Measurements from ENCODE around the gene GALNT6.
"Not testable (repeated sequence)": the region's sequence is repeated elsewhere in the genome, so short reads cannot be mapped to it uniquely, and the experiment has no call there.

Gene GALNT6

DNA sequence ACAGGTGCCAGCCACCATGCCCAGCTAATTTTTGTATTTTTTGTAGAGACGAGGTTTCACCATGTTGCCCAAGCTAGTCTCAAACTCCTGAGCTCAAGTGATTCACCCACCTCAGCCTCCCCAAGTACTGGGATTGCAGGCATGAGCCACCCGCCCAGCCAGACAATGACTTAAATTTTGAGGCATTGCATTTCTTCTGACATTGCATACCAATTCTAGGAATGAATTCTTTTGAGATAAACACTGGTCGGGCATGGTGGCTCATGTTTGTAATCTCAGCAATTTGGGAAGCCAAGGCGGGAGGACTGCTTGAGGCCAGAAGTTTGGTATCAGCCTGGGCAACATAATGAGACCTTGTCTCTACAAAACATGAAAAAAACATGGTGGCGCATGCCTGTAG lies 42.2 kb downstream of the GALNT6 start:
- no peak for DNase-seq

DNA sequence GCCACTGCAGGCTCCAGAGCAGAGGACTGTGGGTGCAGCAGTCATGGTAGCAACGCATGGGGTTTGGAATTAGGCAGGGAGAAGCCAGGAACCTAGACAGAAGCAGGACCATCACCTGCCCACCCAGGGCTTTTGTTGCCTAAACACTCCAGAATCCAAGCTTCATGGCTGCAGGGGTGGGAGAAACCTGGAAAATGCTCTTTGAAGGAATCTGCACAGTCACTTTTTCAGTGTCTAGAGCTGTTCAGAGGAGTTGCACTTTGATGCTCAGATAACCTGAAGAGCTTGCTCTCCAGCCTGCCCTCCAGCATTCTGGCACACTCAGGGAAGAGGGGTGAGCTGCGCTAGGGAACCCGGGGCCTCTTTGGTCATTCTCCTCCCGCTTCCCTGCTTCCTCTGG lies 43.1 kb downstream of the GALNT6 start:
- DNase-seq: no peak

DNA sequence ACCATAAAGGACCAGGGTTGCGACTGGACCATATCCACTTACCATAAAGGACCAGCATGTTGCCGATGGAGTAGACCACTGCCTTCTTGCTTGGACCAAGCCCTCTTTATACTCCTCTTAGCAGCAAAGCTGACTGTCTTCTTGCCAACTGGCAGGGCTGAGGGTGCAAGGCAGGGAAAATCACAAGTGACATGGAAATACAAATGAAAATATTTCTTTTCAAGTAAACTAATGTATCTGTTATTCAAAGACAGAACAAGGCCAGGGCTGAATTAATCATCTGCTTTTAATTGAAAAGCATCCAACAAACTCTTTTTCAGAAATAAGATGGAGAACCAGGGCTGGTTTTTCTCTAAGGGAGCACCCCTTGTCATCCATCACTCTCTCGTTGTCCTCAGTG lies 44.6 kb downstream of the GALNT6 start, which contains the start of gene CELA1:
Gene CELA1, minus strand, starts transcription at position 99 of the 400 bp plus-strand sequence. Its CDS starts 41 bp downstream, at position 58.
- DNase-seq: no peak

DNA sequence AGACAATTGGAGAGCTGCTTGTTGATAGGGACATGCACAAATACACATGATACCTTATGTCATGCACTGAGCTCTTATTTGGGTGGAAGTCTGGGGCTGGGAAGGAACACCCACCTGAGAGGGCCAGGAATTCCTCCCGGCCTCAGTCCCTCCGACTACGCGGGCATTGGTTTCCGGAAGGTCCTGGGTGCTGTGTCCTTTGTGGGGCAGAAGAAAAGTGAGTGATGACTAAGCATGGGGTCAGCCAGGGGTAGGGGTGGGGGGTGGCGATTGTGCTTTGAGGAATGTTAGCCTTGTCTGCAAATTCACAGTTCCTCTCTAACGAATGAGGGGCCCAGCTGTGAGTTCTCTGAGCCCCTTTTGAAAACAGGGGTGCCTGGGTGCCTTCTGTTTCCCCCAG lies 45.5 kb downstream of the GALNT6 start:
- no peak for DNase-seq

DNA sequence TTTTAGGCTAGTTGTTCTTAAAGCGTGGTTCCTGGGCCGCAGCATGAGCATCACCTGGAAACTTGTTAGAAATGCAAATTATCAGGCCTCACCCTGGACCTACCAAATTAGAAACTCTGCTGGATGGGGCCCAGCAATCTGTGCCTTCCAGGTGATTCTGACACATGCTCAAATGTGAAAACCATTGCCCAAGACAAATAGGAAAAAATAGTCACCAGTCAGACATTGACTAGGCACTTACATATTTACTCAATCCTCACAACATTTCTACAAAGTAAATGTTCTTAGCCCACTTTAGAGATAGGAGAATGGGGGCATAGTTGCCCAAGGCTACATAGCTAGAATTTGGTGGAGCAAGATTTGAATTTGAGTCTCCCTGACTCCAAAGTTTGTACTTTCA lies 48.0 kb downstream of the GALNT6 start:
- DNase-seq: no peak

DNA sequence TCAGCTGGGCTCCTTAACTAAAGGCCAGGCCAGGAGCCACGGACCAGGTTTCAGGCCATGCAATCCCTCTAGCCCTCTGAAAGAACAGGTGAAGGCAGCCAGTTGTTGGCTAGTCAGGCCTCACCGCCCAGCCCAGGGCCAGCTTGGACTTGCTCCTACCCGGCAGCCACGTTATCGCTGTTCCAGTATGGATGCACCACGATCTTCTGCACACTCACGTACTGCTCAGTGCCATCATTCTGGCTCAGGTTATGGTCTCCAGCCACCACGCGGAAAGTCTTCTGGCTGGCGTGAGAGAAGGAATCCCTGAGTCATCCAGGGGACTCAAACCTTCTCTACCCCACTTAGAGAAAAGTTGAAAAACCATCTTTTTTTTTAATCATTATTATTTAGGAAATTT lies 48.8 kb downstream of the GALNT6 start:
- no peak for DNase-seq

DNA sequence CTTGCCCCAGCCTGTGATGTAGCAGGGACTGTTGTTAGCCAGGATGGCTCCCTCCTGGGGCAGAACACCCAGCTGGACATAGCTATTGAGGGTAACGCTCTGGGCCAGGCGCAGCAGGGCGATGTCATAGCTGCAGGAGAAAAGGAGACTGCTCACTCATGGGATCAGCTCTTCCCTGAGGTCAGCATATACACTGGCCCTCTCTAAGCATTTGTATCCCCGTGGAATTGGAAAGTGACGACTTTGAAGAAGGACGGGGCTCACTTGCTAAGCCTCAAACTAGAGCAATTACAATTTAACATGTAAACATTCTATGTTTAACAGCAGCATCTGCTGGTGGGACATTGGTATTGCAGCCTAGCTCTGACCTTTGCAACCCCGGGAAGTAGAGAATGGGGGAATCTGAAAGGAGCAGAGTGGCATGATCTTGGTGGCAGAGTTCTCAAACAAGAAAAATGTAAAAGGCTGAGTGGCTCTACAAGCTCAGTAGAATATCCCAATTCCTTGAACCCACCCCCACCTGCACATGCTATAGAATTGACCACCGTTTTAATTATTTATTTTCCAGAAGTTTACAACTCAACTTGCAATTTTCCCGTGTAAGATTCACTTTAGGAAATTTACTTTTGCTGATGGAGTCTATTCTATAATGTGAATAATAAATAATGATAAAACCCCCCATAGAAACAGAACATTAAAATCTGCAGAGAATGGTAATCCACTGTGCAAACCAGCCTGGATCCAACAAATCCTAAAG lies 49.8 kb downstream of the GALNT6 start:
- DNase-seq: peak; percentile 79 to 83

DNA sequence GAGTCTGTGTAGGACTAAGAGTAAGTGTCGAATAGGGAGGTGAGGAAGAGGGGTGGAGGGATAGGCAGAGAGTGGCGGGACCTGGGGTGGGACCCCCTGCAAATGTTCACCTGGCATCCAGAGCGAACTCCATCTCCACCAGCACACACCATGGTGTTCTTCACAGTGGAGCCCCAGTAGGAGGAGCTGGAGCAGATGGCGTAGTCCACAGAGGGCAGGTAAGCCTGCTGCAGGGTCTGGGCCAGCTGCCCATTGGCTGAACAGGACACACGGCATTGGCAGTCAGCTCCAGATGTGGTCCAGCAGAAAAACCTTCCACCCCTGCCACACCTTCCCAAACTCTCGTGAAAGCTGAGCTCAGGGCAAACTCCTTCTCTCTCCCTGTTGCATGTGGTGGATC lies 51.5 kb downstream of the GALNT6 start:
- DNase-seq: no peak

DNA sequence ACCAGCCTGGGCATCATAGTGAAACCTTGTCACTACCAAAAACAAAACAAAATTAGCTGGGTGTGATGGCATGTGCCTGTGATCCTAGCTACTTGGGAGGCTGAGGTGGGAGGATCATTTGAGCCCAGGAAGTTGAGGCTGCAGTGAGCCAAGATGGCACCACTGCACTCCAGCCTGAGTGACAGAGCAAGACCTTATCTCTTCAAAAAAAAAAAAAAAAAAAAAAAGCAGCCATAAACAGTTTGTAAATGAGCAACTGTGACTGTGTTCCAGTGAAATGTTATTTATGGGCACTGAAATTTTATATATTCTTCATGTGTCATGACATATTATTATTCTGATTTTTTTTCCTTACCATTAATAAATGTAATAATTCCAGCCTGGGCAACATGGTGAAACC lies 53.9 kb downstream of the GALNT6 start:
- not testable (repeated sequence) for DNase-seq

DNA sequence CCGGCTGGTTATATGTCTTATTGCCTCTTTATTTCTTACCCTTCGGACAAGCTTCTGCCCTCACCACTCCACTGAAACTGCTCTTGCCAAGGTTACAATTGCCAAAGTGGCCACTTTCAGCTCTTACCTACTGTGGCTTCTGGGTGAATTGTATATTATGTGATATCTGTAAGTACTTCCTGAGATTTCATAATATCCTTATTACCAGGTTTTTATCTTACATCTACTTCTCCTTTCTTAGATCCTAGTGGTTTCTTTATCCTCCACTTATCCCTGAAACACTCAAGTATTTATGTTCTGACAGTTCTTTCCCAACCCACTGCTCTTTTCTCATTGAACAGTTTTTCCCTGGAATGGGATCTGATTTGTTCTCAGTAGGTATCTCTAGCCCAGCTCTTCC lies 55.3 kb downstream of the GALNT6 start:
- peak in 1 of 2 donors; percentile 53 for DNase-seq

DNA sequence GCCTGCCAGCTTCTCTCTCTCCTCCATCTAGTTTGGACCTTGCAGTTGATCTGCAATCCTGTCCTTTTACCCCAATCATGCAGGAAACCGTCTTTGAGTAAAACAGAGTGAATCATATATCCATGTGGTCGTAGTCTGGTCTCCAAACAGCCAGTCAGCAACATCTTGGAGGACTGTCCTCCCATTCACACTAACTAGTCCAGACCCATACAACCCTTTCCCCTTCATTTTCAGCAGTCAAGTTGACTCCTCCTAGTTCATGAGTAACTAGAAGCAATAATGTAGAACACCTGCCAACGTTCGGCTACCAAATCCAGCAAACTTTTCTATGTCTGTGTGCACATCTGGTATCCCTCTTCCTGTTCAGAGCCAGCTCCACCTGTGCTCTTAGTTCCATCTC lies 56.4 kb downstream of the GALNT6 start:
- no peak for DNase-seq

DNA sequence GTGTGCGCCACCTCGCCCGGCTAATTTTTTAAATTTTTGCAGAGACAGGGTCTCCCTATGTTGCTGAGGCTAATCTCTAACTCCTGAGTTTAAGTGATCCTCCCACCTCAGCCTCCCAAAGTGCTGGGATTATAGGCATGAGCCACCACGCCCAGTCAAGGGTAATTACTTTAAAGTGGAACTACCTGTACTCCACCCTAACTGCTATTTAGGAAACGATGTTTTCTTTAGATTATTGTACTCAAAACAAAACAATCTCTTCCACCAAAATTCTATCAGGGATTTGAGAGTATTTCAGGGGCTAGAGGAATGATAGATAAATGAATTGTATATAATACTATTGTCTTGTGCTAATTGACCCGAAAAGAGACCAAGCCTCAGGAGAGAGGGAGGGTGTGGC lies 57.7 kb downstream of the GALNT6 start:
- no peak for DNase-seq

DNA sequence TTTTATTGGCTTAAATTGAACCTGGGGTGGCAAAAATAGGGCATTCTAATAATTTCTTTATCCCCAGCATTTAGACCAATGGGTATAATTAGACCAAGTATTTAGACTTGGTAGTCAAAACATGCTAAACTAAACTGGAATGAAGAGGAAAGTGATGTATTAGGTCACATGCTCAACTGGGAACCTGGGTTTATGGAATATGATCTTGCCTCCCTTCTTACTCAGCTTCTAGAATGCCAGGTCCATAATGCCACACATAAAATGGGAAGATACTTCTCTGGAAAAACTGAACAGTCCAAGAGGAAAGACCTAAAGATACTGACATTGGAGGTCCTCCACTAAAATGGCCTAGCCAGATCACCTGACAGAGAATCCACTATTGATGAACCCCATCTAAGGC lies 61.0 kb downstream of the GALNT6 start:
- DNase-seq: no peak

DNA sequence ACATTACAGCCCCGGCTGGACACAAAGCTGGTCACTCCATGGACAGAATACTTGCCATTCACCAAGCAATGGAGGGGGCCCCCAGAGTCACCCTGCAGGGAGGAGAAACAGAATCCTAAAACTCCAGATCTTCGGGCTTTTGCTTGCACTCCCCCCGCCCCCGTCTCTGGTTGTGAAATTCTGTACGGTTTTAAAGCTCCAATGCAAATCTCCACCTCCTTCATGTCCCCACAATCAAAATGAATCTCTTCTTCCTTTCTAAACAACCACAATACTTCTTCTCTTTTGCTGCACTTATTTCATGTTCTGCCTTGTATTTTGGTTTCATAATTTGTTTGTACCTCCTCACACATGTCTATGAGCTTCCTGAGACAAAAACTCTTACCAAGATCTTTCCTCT lies 61.5 kb downstream of the GALNT6 start:
- DNase-seq: peak in 1 of 2 donors; percentile 27

DNA sequence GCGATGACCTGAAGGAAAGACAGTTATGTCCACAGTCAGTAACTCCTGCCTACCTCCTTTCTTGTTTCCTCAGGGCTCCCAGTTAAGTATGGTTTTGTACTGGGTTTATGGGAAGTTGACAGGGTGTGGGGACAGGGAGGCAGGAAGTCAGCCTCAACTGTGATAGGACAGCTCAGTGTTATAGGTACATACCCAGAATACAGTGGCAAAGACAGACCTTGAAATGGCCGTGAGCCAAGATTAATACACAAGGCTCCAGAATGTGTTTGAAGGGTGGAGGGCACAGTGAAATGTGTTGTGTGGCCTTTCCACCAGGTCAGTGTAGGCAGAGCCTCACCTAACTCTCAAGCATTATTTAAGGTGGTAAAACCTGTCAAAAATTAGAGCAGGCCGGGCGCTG lies 62.6 kb downstream of the GALNT6 start:
- no peak for DNase-seq

DNA sequence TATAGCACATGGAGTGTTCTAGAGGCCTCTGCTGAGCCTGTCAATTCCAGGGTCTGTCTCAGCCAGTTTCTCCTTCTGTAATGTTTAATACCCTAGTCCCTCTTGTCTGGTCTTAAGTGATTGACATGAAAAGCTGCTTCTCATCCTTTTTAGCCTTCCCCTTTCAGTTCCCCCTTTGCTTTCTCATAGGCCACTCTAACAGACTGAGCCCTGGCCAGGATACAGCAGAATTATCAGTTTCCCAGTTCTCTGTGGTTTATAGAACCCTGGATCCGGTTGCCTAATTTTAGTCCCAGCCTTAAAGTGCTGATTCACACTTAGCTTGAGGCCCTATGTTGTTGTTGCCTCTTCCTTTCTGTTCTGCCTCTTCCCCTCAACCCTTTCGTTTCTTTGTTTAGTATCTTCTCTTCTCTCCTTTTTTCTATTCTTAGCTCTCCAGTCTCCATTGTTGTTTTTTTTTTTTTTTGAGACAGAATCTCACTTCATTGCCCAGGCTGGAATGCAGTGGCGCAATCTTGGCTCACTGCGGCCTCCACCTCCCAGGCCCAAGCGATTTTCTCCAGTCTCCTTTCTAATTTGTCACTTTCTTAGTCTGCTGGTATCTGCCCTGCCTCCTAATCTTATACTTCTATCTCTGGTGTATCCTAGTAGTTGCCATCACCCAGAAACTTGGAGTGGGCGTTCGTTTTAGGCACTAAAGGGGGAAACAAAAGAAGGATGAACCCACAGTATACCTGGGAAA lies 64.3 kb downstream of the GALNT6 start:
- DNase-seq: peak; percentile 79 to 91

DNA sequence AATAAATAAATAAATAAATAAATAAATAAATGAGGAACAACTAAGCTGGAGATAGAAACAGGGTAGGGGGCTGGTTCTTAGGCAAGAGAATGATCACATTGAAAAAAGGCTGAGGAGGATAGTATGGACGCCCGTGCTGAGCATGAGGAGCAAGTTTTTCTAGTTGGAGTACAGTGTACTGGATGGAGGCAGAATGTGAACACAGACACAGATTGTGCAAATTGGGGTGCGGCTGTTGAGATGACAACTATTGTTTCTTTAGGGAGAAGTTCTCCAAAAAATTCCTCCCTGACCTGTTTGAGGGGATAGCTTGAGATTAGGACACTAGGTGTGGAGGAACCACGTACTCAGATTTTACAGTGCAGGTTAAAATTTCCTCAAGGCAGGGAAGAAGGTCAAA lies 66.3 kb downstream of the GALNT6 start:
- peak; percentile 32 to 66 for DNase-seq

DNA sequence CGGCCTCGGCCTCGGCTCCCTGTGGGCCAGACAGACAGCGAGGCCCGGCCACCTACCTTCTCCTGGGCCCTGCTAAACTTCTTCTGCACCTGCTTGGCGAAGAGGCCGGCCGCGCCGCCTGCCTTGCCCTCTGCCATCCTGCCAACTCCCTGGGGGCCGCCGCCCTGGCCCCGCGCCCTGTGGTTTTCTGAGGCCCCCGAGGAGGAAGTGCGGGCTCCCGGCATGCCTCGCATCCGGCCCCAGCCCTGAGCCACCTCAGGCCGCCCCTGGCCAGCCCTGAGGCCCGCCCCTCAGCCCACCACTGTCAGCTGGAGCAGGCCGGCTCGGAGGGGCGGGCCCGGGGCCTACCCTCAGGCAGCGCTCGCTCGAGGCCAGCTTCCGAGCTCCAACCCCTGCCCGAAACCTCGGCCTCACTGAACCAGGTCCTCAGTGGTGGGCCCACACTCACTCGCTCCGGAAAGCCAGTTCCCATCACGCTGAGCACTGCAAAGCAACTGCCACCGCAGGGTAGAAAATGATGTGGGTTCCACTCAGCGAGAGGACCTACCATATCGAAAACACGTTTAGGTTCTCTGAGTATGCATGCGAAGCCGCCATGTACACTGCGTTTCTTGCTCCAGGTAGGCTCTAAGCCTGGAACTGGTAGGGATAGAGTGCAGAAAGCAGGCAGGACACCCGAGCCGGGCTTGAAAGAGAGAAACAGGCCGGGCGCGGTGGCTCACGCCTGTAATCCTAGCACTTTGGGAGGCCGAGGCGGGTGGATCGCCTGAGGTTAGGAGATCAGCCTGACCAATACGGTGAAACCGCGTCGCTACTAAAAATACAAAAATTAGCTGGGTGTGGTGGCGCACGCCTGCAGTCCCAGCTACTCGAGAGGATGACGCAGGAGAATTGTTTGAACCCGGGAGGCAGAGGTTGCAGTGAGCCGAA lies 67.0 kb downstream of the GALNT6 start, which contains the start of gene BIN2:
Gene BIN2, minus strand, starts transcription at position 209 of the 930 bp plus-strand sequence. Its CDS starts 72 bp downstream, at position 137.
- DNase-seq: peak; percentile 56 to 73

DNA sequence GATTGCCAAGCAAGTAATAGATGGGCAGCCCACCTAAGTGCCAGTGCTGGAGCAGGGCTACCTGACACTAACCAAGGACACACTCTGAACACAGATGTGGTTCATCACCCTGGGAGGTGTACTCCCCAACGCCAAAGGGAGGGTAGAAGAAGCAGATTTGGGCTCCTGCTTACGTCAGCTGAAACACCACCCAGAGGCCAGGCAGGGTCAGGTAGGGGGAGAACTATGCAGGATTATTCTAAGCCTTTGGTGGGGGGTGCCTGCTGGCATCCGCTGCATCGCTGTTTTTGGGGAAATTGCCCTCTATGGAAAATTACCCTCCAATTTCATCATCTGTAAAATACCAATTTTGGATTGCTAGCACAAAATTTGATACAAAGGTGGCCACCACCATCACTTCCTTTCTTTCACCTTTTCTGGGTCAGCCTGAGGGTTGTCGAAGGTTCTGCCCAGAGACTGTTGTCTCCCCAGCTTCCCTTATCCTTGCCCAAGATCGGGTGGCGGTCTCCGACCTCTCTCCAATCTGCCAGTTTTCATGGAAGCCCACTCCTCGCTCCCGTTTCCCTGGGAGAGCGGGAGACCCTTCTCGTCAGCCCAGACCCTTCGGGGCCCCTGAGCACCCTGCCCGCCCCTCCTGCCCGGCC lies 67.8 kb downstream of the GALNT6 start:
- DNase-seq: peak in 1 of 2 donors; percentile 14

DNA sequence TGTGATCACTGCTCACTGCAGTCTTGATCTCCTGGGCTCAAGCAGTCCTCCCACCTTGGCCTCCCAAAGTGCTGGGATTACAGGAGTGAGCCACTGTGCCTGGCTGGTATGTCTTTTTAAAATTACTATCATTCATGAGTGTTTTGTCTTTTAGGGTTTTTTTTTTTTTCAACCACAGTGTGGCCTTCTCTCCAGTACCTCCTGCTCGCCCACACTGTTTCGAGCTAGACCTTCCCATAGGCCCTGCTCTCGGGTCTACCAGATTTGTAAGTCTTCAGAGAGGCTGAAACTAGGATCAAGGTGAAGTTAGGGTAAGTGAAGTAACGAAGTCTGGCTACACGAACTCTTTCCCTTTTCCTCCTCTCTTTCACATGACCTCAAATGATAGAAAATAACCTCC lies 68.8 kb downstream of the GALNT6 start:
- peak in 1 of 2 donors; percentile 41 for DNase-seq

DNA sequence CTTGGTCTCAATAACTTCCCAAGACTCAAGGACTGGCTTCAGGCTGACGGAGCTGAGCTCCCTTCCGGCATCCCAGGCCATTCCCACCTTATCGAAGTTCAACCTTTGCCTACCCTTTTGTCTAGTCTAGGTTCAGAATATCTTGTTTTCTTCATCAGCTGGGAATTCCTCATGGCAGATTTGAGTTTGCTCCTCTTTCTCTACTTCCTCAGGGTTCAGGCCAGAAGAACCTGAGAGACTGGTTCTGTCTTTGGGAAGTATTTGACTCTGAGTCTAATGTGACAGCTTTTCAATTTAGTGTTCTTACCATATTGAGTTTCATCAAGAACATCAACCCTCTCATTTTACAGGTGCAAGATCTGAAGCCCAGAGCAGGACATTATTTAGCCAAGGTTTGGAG lies 69.3 kb downstream of the GALNT6 start:
- no peak for DNase-seq

DNA sequence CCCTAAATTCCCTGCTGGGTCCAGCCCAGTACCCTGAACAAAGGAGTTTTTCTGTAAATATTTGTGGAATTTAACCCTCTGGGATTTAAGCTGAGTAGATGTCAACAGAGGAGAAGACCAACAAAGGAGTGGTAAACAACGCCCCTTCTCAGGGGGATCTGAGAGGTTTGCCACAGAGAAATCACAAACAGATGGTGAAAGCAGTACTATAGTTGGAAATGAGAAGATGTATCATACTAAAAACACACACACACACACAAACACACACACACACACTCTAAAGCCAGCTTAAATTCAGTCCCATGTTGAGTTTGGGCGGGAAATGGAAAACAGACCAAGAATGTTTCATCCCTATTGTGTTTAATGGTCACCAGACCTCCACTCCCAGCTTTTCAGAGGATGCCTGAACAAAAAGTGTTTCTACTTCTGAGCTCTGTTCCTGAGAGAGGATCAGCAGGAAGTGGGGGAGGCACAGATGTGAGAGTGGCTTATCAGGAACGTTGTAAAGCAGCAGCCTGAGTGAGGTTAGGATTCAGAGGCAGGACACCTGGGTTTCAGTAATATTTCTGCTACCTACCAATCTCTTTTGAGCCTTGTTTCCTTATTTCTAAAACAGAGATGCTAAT lies 70.4 kb downstream of the GALNT6 start:
- no peak for DNase-seq
